Prostate gland (tissue), 2 donors: Measurements from ENCODE around the gene ZNF496. TPM values are rescaled to one million over a fixed set of nuclear protein-coding genes. Genes with fewer than 3 reads are reported as not detected.

Experiments
- DNase-seq: peaks from one replicate; pipeline ENCODE4 v3.0.0-alpha.2; 2019; ENCODE audit warnings: low spot score
- H3K27ac ChIP-seq, 2 donors: fragments of 200-600 bp; sonication (generic); 2 replicates each; pipeline ENCODE4 v1.5.1; 2017 to 2019
- H3K27me3 ChIP-seq: fragments of 200-600 bp; sonication (generic); replicated peaks from 2 replicates; pipeline ENCODE4 v1.5.1; 2019; ENCODE audit not compliant: insufficient read depth
- H3K36me3 ChIP-seq, 2 donors: fragments of 200-600 bp; sonication (generic); 1 replicate in 1 of 2; 2 replicates in 1 of 2; pipeline versions ENCODE4 v1.5.1 to v1.8.1; 2017 to 2019
- H3K4me1 ChIP-seq: fragments of 200-600 bp; sonication (generic); replicated peaks from 2 replicates; pipeline ENCODE4 v1.5.1; 2019
- H3K4me3 ChIP-seq, 2 donors: fragments of 200-600 bp; sonication (generic); 2 replicates each; pipeline ENCODE4 v1.5.1; 2017 to 2019
- H3K9me3 ChIP-seq: fragments of 200-600 bp; sonication (generic); 2 replicates; pipeline ENCODE4 v1.5.1; 2017
- POLR2A ChIP-seq: fragments of 450-650 bp; IDR thresholded peaks from one replicate; pipeline ENCODE4 v1.6.1; 2016; ENCODE audit warnings: antibody characterized with exemption, mild to moderate bottlenecking
- POLR2AphosphoS5 ChIP-seq: sonication (generic); formaldehyde crosslinking; IDR thresholded peaks from one replicate; pipeline ENCODE4 v1.6.1; 2017; ENCODE audit warnings: antibody characterized with exemption
- WGBS: methylation state at CpG from one replicate; pipeline ENCODE4 v1.1.5; 2018; 5-methylcytosine and 5-hydroxymethylcytosine counted together
- intact Hi-C: fragments of 100-400 bp; cut with DNase I; formaldehyde crosslinking; loops from one replicate; pipeline ENCODE4 v1.14.2; 2022
- total RNA-seq, 2 donors: library from RNA; depleted of rRNA; stranded (reverse); fragments of >200 nt; gene quantifications; one replicate each; pipeline ENCODE4 v1.1.0, GENCODE V29; 2016
- TF ChIP-seq, protein P1 (sequence below), 4 experiments: fragments of 200-600 bp in 2 of 4; fragments of 450-650 bp in 2 of 4; sonication (generic) in 2 of 4; IDR thresholded peaks; 1 replicate in 3 of 4; 2 replicates in 1 of 4; pipeline ENCODE4 v1.5.1; 2016 to 2019; ENCODE audit warnings: antibody characterized with exemption in 4 of 4, mild to moderate bottlenecking in 2 of 4, moderate library complexity in 2 of 4

Gene ZNF496
- total RNA-seq, 2 donors from 2014 or later: 32.1 to 68.2 TPM

DNA sequence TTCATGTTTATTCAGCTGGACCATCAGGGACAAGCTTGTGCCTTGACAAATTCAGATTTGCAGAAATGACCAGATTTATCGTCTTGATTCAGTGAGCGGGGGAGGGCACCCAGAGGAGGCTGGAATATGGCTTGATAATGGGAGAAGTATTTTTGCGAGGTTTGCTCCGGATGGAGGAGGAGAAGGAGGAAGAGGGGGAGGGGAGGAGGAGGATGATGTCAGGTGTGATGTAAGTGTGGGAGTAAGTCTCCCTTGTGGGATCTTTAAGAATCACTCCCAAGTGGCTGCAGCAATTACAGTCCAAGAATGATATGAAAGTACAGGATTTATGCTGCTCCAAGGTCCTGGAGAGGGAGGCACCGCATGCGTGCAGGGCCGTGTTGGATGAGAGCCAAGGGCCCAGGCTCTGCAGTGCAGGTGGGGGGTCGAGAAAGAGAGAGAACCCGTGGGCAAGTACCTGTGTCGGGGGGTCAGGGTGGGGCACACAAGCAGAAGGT lies 5.6 kb upstream of the ZNF496 start:
- intact Hi-C loops: loop anchor here (10.0 kb wide), 1 partner anchor 232 kb away; the partner anchor contains the start of gene ZNF669
- Histone ChIP-seq H3K4me3 (no peak overlapping the region), H3K27me3 (no peaks in the 10 kb centered on the region), H3K36me3 (no peaks in the 10 kb centered on the region), H3K4me1 (no peaks in the 10 kb centered on the region), H3K9me3 (no peaks in the 10 kb centered on the region), H3K27ac (no peak overlapping the region)
- TF ChIP-seq, protein P1, sequence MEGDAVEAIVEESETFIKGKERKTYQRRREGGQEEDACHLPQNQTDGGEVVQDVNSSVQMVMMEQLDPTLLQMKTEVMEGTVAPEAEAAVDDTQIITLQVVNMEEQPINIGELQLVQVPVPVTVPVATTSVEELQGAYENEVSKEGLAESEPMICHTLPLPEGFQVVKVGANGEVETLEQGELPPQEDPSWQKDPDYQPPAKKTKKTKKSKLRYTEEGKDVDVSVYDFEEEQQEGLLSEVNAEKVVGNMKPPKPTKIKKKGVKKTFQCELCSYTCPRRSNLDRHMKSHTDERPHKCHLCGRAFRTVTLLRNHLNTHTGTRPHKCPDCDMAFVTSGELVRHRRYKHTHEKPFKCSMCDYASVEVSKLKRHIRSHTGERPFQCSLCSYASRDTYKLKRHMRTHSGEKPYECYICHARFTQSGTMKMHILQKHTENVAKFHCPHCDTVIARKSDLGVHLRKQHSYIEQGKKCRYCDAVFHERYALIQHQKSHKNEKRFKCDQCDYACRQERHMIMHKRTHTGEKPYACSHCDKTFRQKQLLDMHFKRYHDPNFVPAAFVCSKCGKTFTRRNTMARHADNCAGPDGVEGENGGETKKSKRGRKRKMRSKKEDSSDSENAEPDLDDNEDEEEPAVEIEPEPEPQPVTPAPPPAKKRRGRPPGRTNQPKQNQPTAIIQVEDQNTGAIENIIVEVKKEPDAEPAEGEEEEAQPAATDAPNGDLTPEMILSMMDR (IDR thresholded peaks at IDR 0.05): no peak
- TF ChIP-seq POLR2AphosphoS5 (no peak), POLR2A (no peak)
- 45% methylated on average over 10 of the region's 10 CpGs for WGBS
- no peak for DNase-seq

DNA sequence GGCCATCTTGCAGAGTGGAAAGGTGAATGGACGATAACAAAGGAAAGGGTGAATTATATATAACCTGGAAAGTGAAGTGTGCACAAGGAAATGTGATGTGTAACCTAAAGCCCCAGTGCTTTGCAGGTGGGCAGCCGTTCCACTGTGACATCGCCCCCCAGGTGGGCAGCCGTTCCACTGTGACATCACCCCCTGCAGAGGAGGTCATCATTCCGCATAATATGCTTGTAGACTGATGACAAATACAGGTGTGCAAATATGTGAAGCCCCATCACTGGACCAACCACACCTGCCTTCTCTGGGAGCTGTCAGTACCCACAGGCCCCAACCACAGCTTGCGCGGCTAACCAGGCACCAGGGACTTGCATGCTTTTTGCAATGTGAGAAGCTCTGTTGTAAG lies 4.7 kb upstream of the ZNF496 start:
- Histone ChIP-seq H3K4me3 (no peak overlapping the region), H3K27me3 (no peaks in the 10 kb centered on the region), H3K36me3 (no peaks in the 10 kb centered on the region), H3K9me3 (no peaks in the 10 kb centered on the region), H3K27ac (no peak overlapping the region), H3K4me1 (no peaks in the 10 kb centered on the region)
- 91% methylated on average over 7 of the region's 7 CpGs for WGBS
- TF ChIP-seq POLR2A (no peak), POLR2AphosphoS5 (no peak)
- TF ChIP-seq, protein P1 (IDR thresholded peaks at IDR 0.05): no peak
- intact Hi-C loops: loop anchor here (10.0 kb wide), 1 partner anchor 232 kb away; the partner anchor contains the start of gene ZNF669
- DNase-seq: no peak

DNA sequence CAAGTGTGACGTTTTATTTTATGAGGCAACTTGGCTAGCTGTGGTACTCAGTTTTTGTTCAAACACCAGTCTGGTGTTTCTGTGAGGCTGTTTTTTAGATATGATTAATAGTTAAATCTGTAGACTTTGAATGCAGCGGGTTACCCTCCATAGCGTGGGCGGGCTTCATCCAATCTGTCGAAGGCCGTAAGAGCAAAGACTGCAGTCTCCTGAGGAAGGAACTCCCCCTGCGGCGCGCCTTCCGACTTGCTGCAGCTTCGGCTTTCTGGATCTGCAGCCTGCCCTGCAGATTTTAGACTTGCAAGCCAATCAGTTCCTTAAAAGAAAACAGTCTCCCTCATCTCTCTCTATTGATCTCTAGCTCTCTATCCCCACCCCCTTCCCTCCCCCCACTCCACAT lies 4.2 kb upstream of the ZNF496 start:
- WGBS: 65% methylated on average over 11 of the region's 11 CpGs
- Histone ChIP-seq H3K27ac (no peak overlapping the region), H3K36me3 (no peaks in the 10 kb centered on the region), H3K9me3 (no peaks in the 10 kb centered on the region), H3K4me1 (peaks cover under 1% of the 10 kb centered on the region), H3K4me3 (no peak overlapping the region), H3K27me3 (no peaks in the 10 kb centered on the region)
- intact Hi-C loops: loop anchor here (10.0 kb wide), 1 partner anchor 231 kb away; the partner anchor contains the start of gene ZNF669
- DNase-seq: no peak
- TF ChIP-seq, protein P1 (IDR thresholded peaks at IDR 0.05): no peak
- TF ChIP-seq POLR2AphosphoS5 (no peak), POLR2A (no peak)

DNA sequence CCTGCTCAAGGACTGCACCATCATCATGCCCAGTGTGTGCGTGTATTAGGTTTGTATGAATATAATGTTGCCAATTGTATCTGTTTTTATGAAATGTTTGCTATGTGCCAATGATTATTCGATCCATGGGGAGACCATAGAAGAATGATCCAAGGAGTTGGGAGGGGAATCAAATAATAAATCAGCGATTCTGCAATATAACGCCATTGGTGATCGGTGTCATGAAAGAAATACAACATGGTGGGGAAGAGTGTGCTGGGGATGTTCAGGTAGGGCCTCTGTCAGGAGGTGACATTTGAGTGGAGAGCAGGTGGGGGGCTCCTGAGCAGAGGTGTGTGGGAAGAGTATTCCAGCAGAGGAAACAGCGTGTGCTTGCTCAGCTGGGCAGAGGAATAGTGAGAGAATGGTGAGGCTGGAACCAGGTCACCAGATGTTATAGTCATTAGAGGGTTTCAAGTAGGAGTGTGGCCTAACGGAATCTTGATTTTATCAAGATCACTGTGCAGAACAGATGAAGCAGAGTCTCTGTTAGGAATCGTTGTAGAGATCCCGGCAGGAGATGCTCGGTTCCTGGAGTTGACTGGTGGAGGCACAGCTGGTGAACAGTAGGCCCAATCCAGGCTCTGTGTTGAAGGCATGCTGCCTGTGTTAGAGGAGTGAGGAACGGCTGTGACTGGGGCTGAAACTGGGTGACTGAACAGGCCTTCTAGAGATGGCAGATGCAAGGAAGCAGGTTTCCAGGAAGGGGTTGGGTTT lies 2.9 kb upstream of the ZNF496 start:
- Histone ChIP-seq H3K4me1 (peaks cover 7% of the 10 kb centered on the region), H3K27ac (no peak overlapping the region), H3K36me3 (no peaks in the 10 kb centered on the region), H3K4me3 (no peak overlapping the region), H3K27me3 (no peaks in the 10 kb centered on the region), H3K9me3 (no peaks in the 10 kb centered on the region)
- TF ChIP-seq, protein P1 (IDR thresholded peaks at IDR 0.05): no peak
- no peak for TF ChIP-seq POLR2AphosphoS5
- no peak for TF ChIP-seq POLR2A
- WGBS: 83% methylated on average over 11 of the region's 11 CpGs
- intact Hi-C loops: loop anchor here (10.0 kb wide), 1 partner anchor 230 kb away; the partner anchor contains the start of gene ZNF669
- DNase-seq: no peak
